GM18861 (cell line): ENCODE measurements around the gene HYI.
"Not testable (repeated sequence)": the region's sequence is repeated elsewhere in the genome, so short reads cannot be mapped to it uniquely, and the experiment has no call there.

Experiments
- ATAC-seq: cut with Tn5 transposase; IDR thresholded peaks from one replicate; pipeline ENCODE4 v1.9.1; 2021; ENCODE audit not compliant: unreplicated experiment

HYI gene

GRCh38 chr1:43432171-43432860, 21.4 kb downstream of the HYI start:
- ATAC-seq, result no peak

- ATAC-seq, result no peak
Observed at GRCh38 chr1:43431676-43432075, 22.1 kb downstream of the HYI start.

- ATAC-seq, result no peak
Observed at GRCh38 chr1:43430831-43431230, 22.9 kb downstream of the HYI start.

GRCh38 chr1:43427941-43428340, 25.8 kb downstream of the HYI start:
- ATAC-seq, result no peak

GRCh38 chr1:43427524-43427923, 26.2 kb downstream of the HYI start:
- ATAC-seq, result no peak

GRCh38 chr1:43426221-43426620, 27.5 kb downstream of the HYI start:
- ATAC-seq, result no peak

GRCh38 chr1:43425045-43425444, 28.7 kb downstream of the HYI start:
- ATAC-seq, result no peak

- no peak for ATAC-seq
Observed at GRCh38 chr1:43423672-43424550, 29.8 kb downstream of the HYI start.

- no peak for ATAC-seq
Observed at GRCh38 chr1:43422995-43423671, 30.6 kb downstream of the HYI start.

- ATAC-seq, result no peak
Observed at GRCh38 chr1:43421976-43422750, 31.6 kb downstream of the HYI start.

- no peak for ATAC-seq
Observed at GRCh38 chr1:43421396-43421795, 32.3 kb downstream of the HYI start.

GRCh38 chr1:43420874-43421273, 32.9 kb downstream of the HYI start:
- ATAC-seq, result no peak

GRCh38 chr1:43419627-43420425, 33.9 kb downstream of the HYI start:
- no peak for ATAC-seq

- ATAC-seq, result no peak
Observed at GRCh38 chr1:43418858-43419257, 34.9 kb downstream of the HYI start.

GRCh38 chr1:43415901-43416300, 37.8 kb downstream of the HYI start:
- ATAC-seq, result no peak

- ATAC-seq, result no peak
Observed at GRCh38 chr1:43414634-43415223, 39.0 kb downstream of the HYI start.

- not testable (repeated sequence) for ATAC-seq
Observed at GRCh38 chr1:43413426-43413825, 40.3 kb downstream of the HYI start.

- ATAC-seq, result no peak
Observed at GRCh38 chr1:43410571-43410970, 43.2 kb downstream of the HYI start.

GRCh38 chr1:43405876-43406234, 47.9 kb downstream of the HYI start:
- no peak for ATAC-seq
